GM12878 (cell line): ENCODE measurements around the gene STX12. TPM values are rescaled to one million over a fixed set of nuclear protein-coding genes. Genes with fewer than 3 reads are reported as not detected.

Experiments
- CEBPB ChIP-seq, 2 experiments: fragments of 150-350 bp in 1 of 2; IDR thresholded peaks; 2 replicates each; pipeline ENCODE4 v1.6.1; 2012 to 2014; ENCODE audit warnings: low read depth in 2 of 2, low read length in 2 of 2, borderline replicate concordance in 1 of 2, inconsistent platforms in 1 of 2
- CTCF ChIP-seq, 3 experiments: IDR thresholded peaks in 2 of 3; conservative IDR thresholded peaks in 1 of 3; 2 replicates each; pipeline ENCODE4 v1.5.1; 2011; ENCODE audit warnings: low read depth in 3 of 3, low read length in 3 of 3, mild to moderate bottlenecking in 3 of 3, control low read depth in 2 of 3, moderate library complexity in 2 of 3, inconsistent platforms in 1 of 3, mixed read lengths in 1 of 3; ENCODE audit not compliant: control insufficient read depth in 2 of 3, insufficient read depth in 1 of 3; ENCODE audit errors: extremely low read depth in 1 of 3
- HSF1 ChIP-seq: fragments of 150-350 bp; IDR thresholded peaks from 2 replicates; pipeline ENCODE4 v1.6.1; 2014; ENCODE audit warnings: mild to moderate bottlenecking, low read depth, low read length
- KDM1A ChIP-seq: fragments of 200-600 bp; sonication (generic); IDR thresholded peaks from 2 replicates; pipeline ENCODE4 v1.6.1; 2016; ENCODE audit warnings: borderline replicate concordance
- NBN ChIP-seq: fragments of 450-650 bp; IDR thresholded peaks from 2 replicates; pipeline ENCODE4 v1.6.1; 2016
- NR2C2 ChIP-seq: IDR thresholded peaks from 2 replicates; pipeline ENCODE4 v1.6.1; 2011; ENCODE audit warnings: borderline replicate concordance, low read depth; ENCODE audit not compliant: control insufficient read depth, insufficient read length
- PML ChIP-seq: IDR thresholded peaks from 2 replicates; pipeline ENCODE4 v1.6.1; 2012; ENCODE audit warnings: low read length, inconsistent platforms
- RELB ChIP-seq: fragments of 450-650 bp; IDR thresholded peaks from 2 replicates; pipeline ENCODE4 v1.6.1; 2017; ENCODE audit warnings: low read depth, mild to moderate bottlenecking, moderate library complexity
- RUNX3 ChIP-seq: IDR thresholded peaks from 2 replicates; pipeline ENCODE4 v1.6.1; 2012; ENCODE audit warnings: low read length, inconsistent platforms
- SIN3A ChIP-seq: IDR thresholded peaks from 2 replicates; pipeline ENCODE4 v1.6.1; 2012; ENCODE audit warnings: low read depth, low read length, improper control_type of control experiment
- SMC3 ChIP-seq: IDR thresholded peaks from 2 replicates; pipeline ENCODE4 v1.6.1; 2011; ENCODE audit warnings: low read length, improper control_type of control experiment, borderline replicate concordance
- SP1 ChIP-seq: IDR thresholded peaks from one replicate; pipeline ENCODE4 v1.6.1; 2011; ENCODE audit warnings: low read depth, low read length
- TAF1 ChIP-seq: IDR thresholded peaks from 2 replicates; pipeline ENCODE4 v1.6.1; 2011; ENCODE audit warnings: mild to moderate bottlenecking, low read depth, low read length, borderline replicate concordance
- ZBTB33 ChIP-seq: fragments of 450-650 bp; IDR thresholded peaks from 2 replicates; pipeline ENCODE4 v1.6.1; 2017; ENCODE audit warnings: mild to moderate bottlenecking
- ZBTB4 ChIP-seq: fragments of 450-650 bp; formaldehyde crosslinking; IDR thresholded peaks from 2 replicates; pipeline ENCODE4 v1.4.0; 2022; ENCODE audit warnings: mild to moderate bottlenecking, moderate library complexity
- ZNF622 ChIP-seq: fragments of 450-650 bp; IDR thresholded peaks from 2 replicates; pipeline ENCODE4 v1.6.1; 2017; ENCODE audit warnings: mild to moderate bottlenecking, inconsistent platforms
- polyA plus RNA-seq, 11 experiments: library from polyadenylated mRNA; depleted of rRNA in 4 of 11; unstranded in 6 of 11; stranded (reverse) in 5 of 11; fragments of >200 nt; fragmentation: Nextera tagmentation in 4 of 11; fragmentation: Illumina TruSeq in 1 of 11; extraction: Ambion mirVana in 4 of 11; extraction: Trizol in 1 of 11; gene quantifications; 1 replicate in 1 of 11; 2 replicates in 10 of 11; pipeline versions ENCODE4 v1.2.1 to v1.2.3, GENCODE V29; 2011 to 2016; ENCODE audit warnings: inconsistent platforms in 2 of 11, missing spikeins in 2 of 11, low read depth in 1 of 11
- total RNA-seq, 4 experiments: library from RNA; depleted of rRNA in 3 of 4; stranded (reverse); fragments of >200 nt in 3 of 4; fragmentation: Illumina TruSeq in 1 of 4; extraction: Trizol in 1 of 4; gene quantifications; 2 replicates each; pipeline versions ENCODE4 v1.2.1 to v1.2.3, GENCODE V29; 2013 to 2021

The STX12 gene
- total and polyA plus RNA-seq, 10 of the 15 experiments (the other 5 are each of a cell fraction or from before 2014, with no cell fraction given) = 20.2 to 35.0 (median 28.1) TPM

GRCh38 chr1:27772932-27773825, at the start of gene STX12 (continued):
- TF ChIP-seq ZBTB4 (CRISPR knock-in tag) = peak; percentile 89
- TF ChIP-seq CEBPB (IDR thresholded peaks at IDR 0.05; ENCODE audit: borderline replicate concordance in 1 of 2, low read depth in 2 of 2, low read length in 2 of 2) = no peak
- 0 out of 2 replicates have a peak, but pooled peaks have one; percentile 10 for TF ChIP-seq SIN3A
- TF ChIP-seq SP1 = peak; percentile 48
- TF ChIP-seq RUNX3 = no peak
- TF ChIP-seq NBN = peak; percentile 99
- TF ChIP-seq RELB = no peak
- peak; percentile 87; the same call in 1 of the 2 replicates for TF ChIP-seq TAF1
- TF ChIP-seq NR2C2 = no peak
- TF ChIP-seq KDM1A = no peak
- TF ChIP-seq SMC3 = no peak
- TF ChIP-seq ZNF622 = no peak
- TF ChIP-seq HSF1 = no peak
- TF ChIP-seq CTCF (IDR thresholded peaks at IDR 0.05 in 2 of 3, conservative IDR thresholded peaks at IDR 0.05 in 1 of 3; ENCODE audit: control insufficient read depth in 2 of 3, extremely low read depth in 1 of 3, insufficient read depth in 1 of 3, low read depth in 3 of 3, low read length in 3 of 3) = no peak
- TF ChIP-seq PML = 0 out of 2 replicates have a peak, but pooled peaks have one; percentile 75
- no peak for TF ChIP-seq ZBTB33
